Measurements from ENCODE around the gene CYP4F11.

DNA sequence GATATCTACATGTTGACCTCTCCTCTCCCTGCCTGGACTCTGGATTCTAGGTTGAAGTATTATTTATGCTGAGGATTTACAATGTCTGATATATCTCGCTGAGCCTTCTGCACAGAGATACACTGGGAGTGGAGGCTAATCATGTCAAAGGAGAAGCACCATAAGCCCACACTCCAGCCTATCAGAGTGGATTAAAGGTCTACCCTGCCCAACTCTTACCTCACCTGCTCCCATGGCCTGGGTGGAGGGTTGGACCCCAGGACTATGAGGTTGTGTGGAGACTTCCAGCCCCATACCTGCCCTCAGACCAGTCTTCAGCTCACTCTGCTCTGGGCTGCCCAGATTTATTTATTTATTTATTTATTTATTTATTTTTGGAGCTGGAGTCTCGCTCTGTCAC is 29.9 kb upstream of the CYP4F11 start:
- no peak for TF ChIP-seq TAF1 (IDR thresholded peaks at IDR 0.05; ENCODE audit: borderline replicate concordance, insufficient read depth, low read length)
- no peak for TF ChIP-seq POLR2AphosphoS5 (IDR thresholded peaks at IDR 0.05; ENCODE audit: low read depth, low read length)
- TF ChIP-seq, protein P1, sequence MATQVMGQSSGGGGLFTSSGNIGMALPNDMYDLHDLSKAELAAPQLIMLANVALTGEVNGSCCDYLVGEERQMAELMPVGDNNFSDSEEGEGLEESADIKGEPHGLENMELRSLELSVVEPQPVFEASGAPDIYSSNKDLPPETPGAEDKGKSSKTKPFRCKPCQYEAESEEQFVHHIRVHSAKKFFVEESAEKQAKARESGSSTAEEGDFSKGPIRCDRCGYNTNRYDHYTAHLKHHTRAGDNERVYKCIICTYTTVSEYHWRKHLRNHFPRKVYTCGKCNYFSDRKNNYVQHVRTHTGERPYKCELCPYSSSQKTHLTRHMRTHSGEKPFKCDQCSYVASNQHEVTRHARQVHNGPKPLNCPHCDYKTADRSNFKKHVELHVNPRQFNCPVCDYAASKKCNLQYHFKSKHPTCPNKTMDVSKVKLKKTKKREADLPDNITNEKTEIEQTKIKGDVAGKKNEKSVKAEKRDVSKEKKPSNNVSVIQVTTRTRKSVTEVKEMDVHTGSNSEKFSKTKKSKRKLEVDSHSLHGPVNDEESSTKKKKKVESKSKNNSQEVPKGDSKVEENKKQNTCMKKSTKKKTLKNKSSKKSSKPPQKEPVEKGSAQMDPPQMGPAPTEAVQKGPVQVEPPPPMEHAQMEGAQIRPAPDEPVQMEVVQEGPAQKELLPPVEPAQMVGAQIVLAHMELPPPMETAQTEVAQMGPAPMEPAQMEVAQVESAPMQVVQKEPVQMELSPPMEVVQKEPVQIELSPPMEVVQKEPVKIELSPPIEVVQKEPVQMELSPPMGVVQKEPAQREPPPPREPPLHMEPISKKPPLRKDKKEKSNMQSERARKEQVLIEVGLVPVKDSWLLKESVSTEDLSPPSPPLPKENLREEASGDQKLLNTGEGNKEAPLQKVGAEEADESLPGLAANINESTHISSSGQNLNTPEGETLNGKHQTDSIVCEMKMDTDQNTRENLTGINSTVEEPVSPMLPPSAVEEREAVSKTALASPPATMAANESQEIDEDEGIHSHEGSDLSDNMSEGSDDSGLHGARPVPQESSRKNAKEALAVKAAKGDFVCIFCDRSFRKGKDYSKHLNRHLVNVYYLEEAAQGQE (IDR thresholded peaks at IDR 0.05; ENCODE audit: insufficient read depth in 1 of 2, low read depth in 2 of 2, low read length in 2 of 2) = no peak
- TF ChIP-seq SIN3A (IDR thresholded peaks at IDR 0.05; ENCODE audit: borderline replicate concordance, insufficient read depth, low read length) = no peak
- no peak for TF ChIP-seq FOXP2 (optimal IDR thresholded peaks at IDR 0.05; ENCODE audit: borderline replicate concordance, extremely low read depth, extremely low read length, insufficient read depth)

Data from PFSK-1 (cell line).